Effector CD4-positive, alpha-beta T cell (primary cell): ENCODE measurements around the gene HM13.
"Not testable (repeated sequence)": the region's sequence is repeated elsewhere in the genome, so short reads cannot be mapped to it uniquely, and the experiment has no call there.

Source experiments
- DNase-seq: peaks from one replicate; pipeline ENCODE4 v3.0.0-alpha.2; 2020

HM13 gene

DNA sequence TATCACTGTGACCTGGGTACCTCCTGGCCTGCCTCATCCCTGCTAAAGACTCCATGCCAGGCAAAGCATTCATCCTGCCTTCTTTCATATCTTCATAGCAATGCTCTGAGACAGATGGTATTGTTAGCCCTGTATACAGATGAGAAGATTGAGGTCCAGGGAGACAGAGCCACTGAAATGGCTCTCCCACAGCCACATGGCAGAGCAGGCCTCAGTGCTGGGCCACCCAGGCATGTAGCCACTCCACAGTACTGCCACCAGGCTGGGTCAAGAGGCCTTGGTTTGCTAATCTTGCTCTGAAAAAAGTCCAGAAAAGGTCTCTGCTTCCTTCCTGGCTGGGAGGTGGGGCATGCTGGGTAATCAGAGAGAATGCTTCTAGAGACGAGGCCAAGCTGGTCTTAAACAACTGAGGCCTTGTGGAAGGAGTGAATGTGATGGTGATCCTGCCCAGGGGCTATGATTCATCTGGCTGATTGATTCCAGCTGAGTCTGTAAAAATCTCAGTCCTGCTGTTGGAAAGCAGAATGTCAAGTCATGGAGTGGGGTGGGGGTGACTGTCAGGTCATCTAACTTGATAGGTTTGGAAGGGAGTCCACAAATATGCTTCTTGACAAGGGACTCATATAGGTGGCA, 29.8 kb downstream of the HM13 start:
- DNase-seq = no peak

DNA sequence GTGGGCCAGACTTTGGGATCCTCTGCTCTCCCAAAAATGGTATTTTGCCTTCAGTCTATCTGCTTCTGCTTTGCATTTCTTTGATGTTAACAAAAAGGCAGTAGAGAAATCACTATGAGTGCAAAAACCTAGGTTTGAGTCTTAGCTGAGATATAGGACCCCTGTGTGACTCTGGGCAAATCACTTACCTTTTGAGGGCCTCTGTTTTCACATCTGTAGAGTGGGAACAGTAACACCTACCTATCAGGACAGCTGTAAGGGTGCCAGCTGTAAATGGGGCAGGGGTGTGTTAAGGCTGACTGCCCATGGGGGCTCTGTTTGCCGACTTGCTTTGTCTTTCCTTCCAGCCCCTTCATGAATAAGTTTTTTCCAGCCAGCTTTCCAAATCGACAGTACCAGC, 30.4 kb downstream of the HM13 start:
- no peak for DNase-seq

DNA sequence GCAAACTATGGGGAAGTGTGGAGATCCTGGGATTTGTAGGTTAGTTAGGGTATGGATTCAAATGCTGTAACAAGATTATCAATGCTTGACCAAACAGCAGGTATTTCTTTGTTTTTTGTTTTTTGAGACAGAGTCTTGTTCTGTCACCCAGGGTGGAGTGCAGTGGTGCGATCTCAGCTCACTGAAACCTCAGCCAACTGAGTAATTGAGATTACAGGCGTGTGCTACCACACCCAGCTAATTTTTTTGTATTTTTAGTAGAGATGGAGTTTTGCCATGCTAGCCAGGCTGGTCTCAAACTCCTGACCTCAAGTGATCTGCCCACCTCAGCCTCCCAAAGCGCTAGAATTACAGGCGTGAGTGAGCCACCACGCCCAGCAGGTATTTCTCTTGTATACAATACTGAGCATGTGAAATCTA, 31.4 kb downstream of the HM13 start:
- DNase-seq = not testable (repeated sequence)

DNA sequence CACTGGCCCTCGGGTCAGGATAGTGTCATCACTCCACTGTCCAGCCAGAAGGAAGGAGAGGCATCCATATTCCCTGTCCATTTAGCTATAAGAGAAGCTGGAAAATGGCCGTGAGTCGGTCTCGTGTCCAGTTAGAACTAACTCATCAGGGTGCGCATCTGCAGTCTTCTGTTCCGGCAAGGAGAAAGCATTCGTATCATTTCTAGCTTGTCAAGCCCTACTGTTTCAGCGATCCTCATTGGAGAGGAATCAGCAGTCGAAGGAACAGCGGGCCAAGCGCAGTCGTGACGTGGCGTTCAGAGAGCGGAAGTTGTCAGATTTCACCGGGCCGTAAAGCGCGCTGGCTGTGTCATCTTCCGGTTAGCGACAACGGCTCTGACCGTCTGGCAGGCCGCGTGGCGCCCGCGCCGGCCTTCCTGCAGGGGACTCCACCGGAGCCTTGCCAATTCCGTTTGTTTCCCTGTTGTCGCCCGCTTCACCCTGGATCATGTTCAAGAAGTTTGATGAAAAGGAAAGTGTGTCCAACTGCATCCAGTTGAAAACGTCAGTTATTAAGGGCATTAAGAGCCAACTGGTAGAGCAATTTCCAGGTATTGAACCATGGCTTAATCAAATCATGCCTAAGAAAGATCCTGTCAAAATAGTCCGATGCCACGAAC, 32.9 kb downstream of the HM13 start:
- peak; percentile 76 for DNase-seq

DNA sequence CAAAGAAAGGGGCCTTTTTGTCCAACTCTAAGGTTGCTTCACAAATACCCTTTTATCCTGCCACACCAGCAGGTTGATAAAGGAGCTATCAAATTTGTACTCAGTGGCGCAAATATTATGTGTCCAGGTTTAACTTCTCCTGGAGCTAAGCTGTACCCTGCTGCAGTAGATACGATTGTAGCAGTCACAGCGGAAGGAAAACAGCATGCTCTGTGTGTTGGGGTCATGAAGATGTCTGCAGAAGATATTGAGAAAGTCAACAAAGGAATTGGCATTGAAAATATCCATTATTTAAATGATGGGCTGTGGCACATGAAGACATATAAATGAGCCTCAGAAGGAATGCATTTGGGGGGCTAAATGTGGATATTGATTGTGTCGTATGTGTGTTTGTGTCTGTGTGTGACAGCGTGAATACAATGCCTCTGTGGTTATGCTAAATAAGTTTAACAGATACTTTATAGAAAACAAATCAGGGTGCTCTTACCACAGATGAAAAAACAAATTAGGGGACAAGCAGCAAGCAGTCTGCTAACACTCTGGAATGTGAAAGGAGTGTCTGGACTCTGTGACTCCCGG, 33.6 kb downstream of the HM13 start:
- no peak for DNase-seq

DNA sequence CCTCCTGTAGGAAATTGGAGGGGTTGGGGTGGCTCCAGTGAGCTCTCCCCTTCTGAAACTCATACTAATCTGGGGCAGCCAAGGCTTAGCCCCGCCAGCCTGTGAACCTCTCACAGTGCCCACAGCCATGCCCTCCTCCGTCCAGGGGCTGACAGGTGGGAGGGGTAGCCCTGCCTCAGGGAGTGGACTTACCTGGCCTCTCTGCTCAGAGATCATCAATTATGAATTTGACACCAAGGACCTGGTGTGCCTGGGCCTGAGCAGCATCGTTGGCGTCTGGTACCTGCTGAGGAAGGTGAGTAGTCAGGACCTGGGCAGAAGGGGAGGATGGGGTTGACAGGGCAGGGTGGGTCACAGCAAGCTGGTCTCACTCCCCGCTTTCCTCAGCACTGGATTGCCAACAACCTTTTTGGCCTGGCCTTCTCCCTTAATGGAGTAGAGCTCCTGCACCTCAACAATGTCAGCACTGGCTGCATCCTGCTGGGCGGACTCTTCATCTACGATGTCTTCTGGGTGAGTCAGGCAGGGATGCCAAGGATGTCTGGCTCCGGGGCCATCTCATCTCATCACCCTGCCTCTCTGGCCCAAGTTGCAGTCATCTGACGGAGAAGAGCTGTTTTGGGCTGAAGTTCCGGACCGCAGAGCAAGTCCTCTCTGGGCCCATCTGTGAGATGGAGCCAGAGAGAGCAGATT, 34.7 kb downstream of the HM13 start:
- no peak for DNase-seq

DNA sequence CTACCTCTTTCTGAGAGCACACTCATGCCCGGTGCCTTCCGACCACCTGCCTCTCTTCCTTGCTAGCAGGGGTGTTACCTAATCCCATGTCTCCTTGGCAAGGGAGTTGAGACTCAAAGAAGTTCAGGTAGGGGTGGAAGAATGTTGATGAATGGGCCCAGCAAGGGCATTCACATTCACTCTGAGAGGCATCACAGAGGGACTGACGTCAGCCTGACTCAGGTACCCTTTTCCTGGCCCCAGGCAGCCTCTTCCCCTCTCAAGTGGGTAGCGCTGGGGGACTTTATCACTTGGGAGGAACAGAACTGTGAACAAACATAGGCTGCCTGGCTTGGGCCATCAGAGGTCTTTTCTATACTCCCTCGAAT, 35.3 kb downstream of the HM13 start:
- no peak for DNase-seq

DNA sequence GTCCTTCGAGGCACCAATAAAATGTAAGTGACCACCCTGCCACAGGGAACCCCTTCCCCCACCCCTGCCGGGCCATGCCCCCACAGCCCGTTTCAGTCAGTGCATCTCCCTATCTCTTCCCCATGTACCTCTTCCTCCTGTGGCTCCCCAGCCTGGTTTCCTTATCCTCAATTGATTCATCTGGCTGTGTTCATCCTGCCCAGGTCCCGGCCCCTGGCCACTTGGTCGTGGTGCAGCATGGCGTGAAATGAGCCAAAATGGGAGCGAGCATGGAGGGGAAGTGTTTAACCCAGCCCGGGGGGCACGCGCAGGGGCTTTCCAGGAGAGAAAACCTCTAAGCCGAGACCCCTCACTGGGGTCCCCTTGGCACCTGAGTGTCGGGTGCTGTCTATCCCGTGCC, 35.9 kb downstream of the HM13 start:
- no peak for DNase-seq

DNA sequence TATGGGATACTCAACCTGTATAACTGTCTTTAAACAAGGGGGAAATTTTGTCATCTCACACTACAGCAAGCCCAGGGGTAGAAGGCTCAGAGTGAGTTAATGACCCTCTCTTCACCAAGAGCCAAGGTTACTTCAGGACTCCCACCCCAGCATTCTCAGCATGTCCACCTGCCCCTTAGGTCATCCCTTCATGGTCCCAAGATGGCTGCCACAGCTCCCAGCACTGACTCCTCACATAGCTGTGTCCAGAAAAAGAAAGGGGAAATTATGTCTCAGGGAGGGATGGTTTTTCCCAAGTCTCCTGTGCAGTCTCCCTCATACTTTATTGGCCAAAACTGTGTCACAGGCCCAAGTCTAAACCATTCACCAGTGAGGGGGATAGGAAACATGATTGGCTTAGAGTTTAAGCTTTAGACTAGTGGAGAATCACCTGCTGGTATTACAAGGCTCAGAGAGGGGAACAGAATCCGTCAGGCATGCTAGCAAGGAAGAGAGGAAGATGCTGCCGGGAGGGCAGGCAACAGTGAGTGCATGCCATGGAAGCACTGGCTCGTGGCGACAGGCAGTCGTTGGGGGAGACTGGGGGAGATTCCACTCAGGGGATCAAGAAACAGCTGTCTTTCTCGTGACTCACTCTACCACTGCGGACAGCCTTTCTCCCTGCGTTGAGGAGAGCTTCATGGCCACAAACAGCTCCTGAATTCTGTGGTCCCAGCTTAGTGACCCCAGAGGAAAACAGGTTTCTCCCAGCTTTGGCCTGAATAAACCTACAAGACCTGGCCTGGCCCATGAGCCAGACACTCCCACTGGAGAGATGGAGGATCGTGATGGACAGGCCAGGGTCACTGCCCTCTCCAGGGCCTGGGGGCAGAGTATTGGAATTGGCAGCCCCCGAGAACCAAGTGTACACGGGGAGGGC, 37.2 kb downstream of the HM13 start:
- no peak for DNase-seq

DNA sequence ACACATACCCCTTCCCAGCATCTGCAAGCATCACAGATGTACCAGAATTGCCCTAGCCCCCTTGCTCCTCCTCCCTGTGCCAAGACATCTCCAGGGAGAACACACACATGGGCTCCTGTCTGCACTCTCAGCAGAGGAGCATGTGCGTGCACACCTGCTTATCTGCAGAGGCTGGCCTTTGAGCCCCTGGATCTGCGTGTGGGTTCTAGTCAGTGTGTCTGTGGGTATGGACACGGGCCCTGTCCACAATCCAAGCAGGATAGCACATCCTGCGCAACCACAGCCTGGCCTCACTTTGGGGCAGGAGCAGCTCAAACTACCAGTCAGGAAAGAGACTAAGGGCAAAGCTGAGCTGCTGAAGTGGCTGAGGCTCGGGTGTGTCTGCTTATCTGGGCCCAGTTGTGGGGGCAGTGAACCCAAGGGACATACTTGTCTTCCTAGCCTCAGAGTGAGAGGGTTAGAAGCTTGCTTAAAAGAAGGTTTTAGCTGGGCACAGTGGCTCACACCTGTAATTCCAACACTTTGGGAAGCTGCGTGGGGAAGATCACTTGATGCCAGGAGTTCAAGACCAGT, 41.0 kb downstream of the HM13 start:
- no peak for DNase-seq

DNA sequence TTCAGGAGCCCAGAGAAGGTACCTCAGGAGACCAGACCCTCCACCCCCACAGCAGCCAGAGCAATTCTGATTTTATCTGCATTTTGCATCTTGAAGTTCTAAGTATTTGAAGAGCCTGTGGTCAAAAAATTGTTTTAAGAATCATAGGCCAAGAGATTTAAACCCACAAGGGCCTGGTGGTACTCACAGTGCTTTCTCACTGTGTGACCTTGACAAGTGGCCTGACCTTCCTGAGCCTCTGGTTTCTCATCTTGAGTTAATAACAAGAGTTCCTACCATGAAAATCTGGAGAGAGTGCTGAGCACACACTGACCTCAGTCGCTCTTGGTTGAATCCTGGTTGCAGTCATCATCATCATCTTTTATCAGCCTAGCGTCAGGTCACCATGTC, 45.5 kb downstream of the HM13 start:
- no peak for DNase-seq

DNA sequence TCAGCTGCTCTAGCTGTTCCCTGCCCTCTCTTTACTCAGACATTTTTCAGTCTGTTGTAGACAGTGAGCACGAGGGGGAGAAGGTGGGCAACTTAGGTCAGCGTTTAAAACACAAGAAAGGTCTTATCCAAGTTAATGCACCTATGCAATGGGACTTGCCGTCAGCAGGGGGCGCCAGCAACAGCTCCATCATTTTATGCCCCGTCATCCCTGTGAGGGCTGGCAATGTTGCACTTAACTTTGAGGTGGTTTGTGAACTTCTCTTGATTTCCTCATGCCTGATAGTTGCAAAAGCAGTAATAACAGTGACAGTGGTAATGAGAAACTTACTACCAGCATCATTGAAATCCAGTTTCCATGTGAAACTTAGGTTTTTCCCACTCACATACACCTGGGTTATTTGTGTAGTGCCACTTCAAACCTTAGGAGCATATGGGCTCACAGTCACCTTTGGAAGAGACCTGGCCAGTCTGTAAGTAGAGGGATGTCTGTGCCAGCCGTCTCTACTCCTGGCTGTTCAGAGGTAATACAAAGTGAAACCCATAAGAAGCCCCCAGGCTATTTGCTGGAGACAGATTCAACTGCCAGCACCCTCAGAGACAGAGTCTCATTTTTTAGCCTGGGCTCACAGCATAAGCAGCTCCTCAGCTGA, 46.0 kb downstream of the HM13 start:
- DNase-seq = peak; percentile 69

DNA sequence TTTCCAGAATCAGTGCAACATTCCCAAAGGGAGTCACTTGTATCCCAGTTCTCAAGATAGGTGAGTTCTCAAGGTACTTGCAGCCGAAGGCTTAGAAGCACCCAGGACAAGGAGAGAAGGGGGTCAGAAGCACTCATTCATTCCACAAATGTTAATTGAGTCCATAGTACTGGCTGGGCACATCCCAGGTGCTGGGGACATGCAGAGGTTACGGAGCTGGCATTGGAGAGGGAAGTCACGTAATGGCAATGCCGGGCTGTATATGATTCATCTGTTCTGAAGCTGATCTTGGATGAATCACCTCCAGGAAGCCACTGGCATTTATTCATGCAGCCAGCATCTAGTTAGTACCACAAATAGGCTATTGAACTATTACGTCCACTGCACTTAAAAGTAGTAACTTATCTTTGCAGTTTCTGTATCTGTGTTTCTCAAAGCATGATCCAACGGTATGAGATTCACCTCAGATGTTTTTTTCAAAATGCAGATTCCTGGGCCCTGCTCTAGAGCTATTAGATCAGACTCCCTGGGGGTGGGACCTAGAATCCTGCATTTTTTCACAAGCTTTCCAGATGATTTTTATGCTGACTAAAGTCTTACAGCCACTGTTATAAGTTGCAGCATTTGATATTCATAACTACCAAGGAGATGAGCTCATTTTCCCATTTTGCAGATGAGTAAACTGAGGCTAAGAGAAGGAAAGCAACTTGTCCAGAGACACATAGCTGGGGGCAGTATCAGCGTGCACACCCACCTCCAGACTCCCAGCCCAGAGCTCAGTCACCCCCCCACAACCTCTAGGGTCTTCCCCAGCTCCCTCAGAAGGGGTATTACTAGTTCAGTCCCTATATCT, 46.7 kb downstream of the HM13 start:
- no peak for DNase-seq

DNA sequence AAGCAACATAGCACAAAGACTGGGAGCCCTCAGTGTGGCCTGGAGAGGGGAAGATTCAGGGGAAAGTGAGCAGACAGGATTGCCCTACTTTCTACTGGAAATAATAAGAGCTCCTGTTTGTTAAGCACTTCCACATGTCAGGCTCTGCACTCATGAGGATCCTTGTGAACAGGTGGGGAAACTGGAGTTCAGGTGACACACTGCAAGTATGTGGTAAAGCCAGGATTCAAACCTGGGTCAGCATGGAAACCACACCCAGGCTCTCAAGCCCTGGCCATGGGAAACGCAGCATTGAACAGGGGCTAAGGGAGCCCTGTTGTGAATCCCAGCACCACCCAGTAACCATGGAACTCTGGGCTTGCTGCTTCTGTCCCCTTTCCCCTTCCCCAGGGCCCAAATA, 48.0 kb downstream of the HM13 start:
- DNase-seq = no peak

DNA sequence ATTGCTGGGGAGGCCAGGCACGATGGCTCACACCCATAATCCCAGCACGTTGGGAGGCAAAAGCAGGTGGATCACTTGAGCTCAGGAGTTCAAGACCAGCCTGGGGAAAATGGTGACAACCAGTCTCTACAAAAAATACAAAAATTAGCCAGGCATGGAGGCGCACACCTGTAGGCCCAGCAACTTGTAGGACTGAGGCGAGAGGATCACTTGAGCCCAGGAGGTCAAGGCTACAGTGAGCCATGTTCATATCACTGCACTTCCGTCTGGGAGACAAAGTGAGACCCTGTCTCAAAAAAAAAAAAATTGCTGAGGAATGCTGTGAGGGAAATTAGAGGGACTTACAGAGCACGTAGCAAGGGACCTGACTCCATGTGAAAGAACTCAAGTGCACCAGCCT, 50.0 kb downstream of the HM13 start:
- no peak for DNase-seq

DNA sequence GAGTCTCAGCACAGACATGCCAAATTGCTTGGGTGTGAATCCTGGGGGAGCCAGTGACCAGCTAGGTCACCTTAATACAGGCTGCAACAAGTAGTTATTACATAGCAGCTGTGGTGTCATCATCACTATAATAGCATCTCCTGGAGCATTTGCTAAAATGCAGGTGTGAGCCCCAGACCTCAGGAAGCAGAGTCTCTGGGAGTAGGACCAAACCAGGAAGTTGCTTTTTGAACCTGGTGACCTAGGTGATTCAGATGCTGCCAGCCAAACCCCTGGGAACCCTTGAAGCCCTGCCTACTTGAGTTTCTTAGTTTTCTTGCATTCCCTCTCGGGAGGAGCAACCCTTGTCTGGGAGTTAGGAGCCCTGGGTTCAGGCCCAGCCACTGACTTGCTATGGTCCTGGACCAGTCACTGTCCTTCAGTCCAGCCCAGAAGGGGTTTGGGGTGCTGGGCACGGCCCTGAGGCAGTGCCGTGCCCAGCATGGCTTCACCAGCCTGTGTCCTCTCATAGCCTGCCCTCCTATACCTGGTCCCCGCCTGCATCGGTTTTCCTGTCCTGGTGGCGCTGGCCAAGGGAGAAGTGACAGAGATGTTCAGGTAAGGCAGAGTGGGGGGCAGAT, 51.6 kb downstream of the HM13 start:
- DNase-seq = no peak

DNA sequence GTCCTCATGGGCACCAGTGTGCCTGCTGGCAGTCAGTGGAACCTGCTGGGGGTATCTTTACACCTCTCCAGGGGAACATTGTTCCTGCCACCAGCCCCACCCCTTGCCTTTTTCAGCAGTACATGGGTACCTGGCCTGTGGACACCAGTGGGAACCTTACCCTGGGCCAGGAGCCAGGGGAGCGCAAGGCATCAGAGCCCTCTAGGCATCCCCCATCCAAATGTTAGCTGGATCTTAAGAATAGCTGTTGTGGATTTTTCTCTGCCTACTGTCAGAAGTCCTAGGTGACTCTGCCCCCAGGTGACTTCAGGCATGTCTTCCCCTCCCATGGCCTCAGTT, 52.0 kb downstream of the HM13 start:
- no peak for DNase-seq

DNA sequence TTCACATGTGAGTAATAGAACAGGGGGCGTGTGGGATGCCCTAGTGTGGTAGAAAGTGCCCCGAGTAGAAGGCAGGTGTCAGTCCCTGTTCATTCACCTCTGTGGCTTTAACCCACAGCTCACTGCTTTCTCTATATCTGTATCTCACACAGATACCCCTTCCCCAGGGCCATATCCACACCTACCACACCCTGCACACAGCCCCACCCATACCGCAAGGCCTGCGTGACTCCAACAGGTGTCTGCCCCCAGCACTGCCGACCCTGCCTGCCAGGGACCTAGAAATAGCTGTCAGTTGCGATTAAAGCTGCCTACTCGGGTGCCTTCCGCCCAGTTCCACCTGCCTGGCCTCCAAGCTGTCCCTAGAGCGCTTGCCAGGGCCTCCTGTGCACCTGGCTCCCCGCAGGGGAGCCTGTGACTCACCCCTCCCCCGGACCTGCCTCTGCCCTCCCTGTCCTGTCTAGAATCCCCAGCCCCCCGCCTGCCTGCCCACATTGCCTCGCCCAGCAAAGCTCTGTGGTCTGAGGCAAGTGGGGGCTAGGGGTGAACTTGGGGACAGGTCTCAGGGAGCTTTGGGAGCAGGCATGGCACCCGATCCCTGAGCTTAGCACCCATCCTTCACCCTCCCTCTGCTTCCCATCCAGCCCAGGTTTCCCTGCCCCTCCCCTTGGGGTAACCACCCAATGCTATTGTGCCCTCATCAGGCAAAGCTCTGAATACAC, 52.6 kb downstream of the HM13 start:
- no peak for DNase-seq

DNA sequence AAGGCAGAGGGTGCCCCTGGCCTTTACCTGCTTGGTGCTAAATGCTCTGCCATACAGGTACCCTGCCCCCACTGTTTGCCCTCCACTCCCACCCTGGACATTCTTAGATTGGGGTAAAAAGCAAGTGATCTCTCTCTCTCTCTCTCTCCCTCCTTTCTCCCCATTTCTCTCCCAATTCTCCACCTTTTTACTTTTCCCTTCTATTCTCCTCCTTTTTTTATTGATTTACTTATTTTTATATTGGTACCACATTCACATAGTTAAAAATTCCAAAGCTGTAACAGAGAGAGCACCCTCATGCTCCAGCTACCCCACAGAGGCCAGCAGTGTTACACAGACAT, 53.1 kb downstream of the HM13 start:
- no peak for DNase-seq

DNA sequence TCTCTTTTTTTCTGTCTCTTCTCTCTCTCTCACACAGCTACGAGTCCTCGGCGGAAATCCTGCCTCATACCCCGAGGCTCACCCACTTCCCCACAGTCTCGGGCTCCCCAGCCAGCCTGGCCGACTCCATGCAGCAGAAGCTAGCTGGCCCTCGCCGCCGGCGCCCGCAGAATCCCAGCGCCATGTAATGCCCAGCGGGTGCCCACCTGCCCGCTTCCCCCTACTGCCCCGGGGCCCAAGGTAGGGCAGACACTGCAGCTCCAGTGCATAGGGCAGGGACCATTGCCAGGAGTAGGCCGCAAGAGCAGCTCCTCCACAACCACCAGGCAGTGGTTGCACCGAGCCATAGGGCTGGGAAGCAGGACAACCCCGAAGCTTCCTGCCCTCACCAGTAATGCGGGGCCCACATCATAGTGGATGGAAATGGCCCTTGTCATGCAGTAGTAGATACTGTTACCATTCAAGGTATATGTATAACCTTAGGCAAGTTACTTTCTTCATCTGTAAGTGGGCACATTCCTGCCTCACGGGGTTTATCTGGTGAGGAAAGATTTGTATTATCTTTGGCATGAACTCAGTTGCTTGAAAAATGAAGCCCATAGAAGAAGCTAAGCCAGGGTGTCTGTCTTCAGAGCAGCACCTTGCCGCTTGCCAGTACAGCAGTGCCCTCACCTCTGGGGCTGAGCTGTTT, 53.9 kb downstream of the HM13 start:
- DNase-seq = no peak
